OCI-LY1 (cell line): Measurements from ENCODE around the gene PCSK2.

ENCODE experiments used
- H2AFZ ChIP-seq: fragments of 200-600 bp; sonication (generic), shearing (Covaris generic); 2 replicates; pipeline ENCODE4 v1.6.0; 2014; ENCODE audit warnings: antibody characterized with exemption, mild to moderate bottlenecking, low read length
- H3F3A ChIP-seq: fragments of 200-600 bp; sonication (generic), shearing (Covaris generic); 2 replicates; pipeline ENCODE4 v1.6.0; 2014; ENCODE audit warnings: mild to moderate bottlenecking, antibody characterized with exemption, low read length, moderate library complexity; ENCODE audit not compliant: insufficient read depth
- H3K27ac ChIP-seq: fragments of 200-600 bp; sonication (generic); 2 replicates; pipeline ENCODE4 v1.5.1; 2014; ENCODE audit warnings: low read length, mixed run types, mild to moderate bottlenecking, low read depth; ENCODE audit not compliant: poor library complexity, severe bottlenecking
- H3K27me3 ChIP-seq: fragments of 200-600 bp; sonication (generic); 2 replicates; pipeline ENCODE4 v1.6.0; 2014; ENCODE audit warnings: antibody characterized with exemption, mild to moderate bottlenecking, low read length, moderate library complexity; ENCODE audit not compliant: insufficient read depth
- H3K36me3 ChIP-seq: fragments of 200-600 bp; sonication (generic); 2 replicates; pipeline ENCODE4 v1.6.1; 2014; ENCODE audit warnings: mild to moderate bottlenecking, antibody characterized with exemption, low read length, moderate library complexity, mixed read lengths; ENCODE audit not compliant: insufficient read depth
- H3K4me1 ChIP-seq: fragments of 200-600 bp; sonication (generic); 2 replicates; pipeline ENCODE4 v1.5.1; 2014; ENCODE audit warnings: mild to moderate bottlenecking, low read length, moderate library complexity; ENCODE audit not compliant: insufficient read depth, severe bottlenecking
- H3K4me2 ChIP-seq: fragments of 200-600 bp; sonication (generic), shearing (Covaris generic); 2 replicates; pipeline ENCODE4 v1.6.1; 2014; ENCODE audit warnings: low read length
- H3K4me3 ChIP-seq: fragments of 200-600 bp; sonication (generic); 2 replicates; pipeline ENCODE4 v1.5.1; 2014; ENCODE audit warnings: low read length, low read depth, mild to moderate bottlenecking, mixed read lengths; ENCODE audit not compliant: poor library complexity, severe bottlenecking
- H3K79me2 ChIP-seq: fragments of 200-600 bp; shearing (Covaris generic); 2 replicates; pipeline ENCODE4 v1.6.1; 2016; ENCODE audit warnings: mixed run types, low read length, mixed read lengths; ENCODE audit not compliant: insufficient read depth
- H3K9ac ChIP-seq: fragments of 200-600 bp; sonication (generic), shearing (Covaris generic); 2 replicates; pipeline ENCODE4 v1.6.1; 2014; ENCODE audit warnings: mild to moderate bottlenecking, low read length, mixed read lengths
- H3K9me2 ChIP-seq: fragments of 200-600 bp; sonication (generic), shearing (Covaris generic); 2 replicates; pipeline ENCODE4 v1.6.1; 2014; ENCODE audit warnings: low read depth, mild to moderate bottlenecking, low read length, mixed read lengths
- H3K9me3 ChIP-seq: fragments of 200-600 bp; shearing (Covaris generic); 2 replicates; pipeline ENCODE4 v1.6.1; 2014; ENCODE audit warnings: low read length, mixed read lengths
- H4K20me1 ChIP-seq: fragments of 200-600 bp; sonication (generic), shearing (Covaris generic); 2 replicates; pipeline ENCODE4 v1.6.0; 2016; ENCODE audit warnings: mild to moderate bottlenecking, low read length; ENCODE audit not compliant: insufficient read depth
- CTCF ChIP-seq: fragments of 200-600 bp; sonication (generic), shearing (Covaris generic); IDR thresholded peaks from 2 replicates; pipeline ENCODE4 v1.5.1; 2017; ENCODE audit warnings: mild to moderate bottlenecking, antibody characterized with exemption, low read length, moderate library complexity, mixed read lengths
- EZH2 ChIP-seq: fragments of 200-600 bp; sonication (generic), shearing (Covaris generic); IDR thresholded peaks from 2 replicates; pipeline ENCODE4 v1.8.0; 2017; ENCODE audit warnings: borderline replicate concordance, mixed run types, mild to moderate bottlenecking, antibody characterized with exemption, low read length, moderate library complexity, mixed read lengths

PCSK2 gene

GRCh38 chr20:17357238-17357637 lies 130.4 kb downstream of the PCSK2 start:
- Histone ChIP-seq H3K36me3 (no peaks in the 10 kb centered on the region), H3K27me3 (no peaks in the 10 kb centered on the region), H3K4me1 (no peaks in the 10 kb centered on the region), H3K27ac (no peak overlapping the region), H3F3A (no peaks in the 10 kb centered on the region), H3K4me2 (no peak overlapping the region), H3K4me3 (no peak overlapping the region), H2AFZ (no peak overlapping the region), H3K79me2 (no peaks in the 10 kb centered on the region), H3K9ac (no peak overlapping the region), H3K9me3 (no peaks in the 10 kb centered on the region), H3K9me2 (no peaks in the 10 kb centered on the region), H4K20me1 (no peaks in the 10 kb centered on the region)
- no peak for TF ChIP-seq EZH2
- no peak for TF ChIP-seq CTCF

- H4K20me1 ChIP-seq: no peaks in the 10 kb centered on the region
- no peak overlapping the region for H3K27ac ChIP-seq
- no peaks in the 10 kb centered on the region for H3K36me3 ChIP-seq
- H3K9me3 ChIP-seq: no peaks in the 10 kb centered on the region
- H3K79me2 ChIP-seq: no peaks in the 10 kb centered on the region
- no peaks in the 10 kb centered on the region for H3K27me3 ChIP-seq
- H3K4me1 ChIP-seq: no peaks in the 10 kb centered on the region
- no peaks in the 10 kb centered on the region for H3F3A ChIP-seq
- H3K4me3 ChIP-seq: no peak overlapping the region
- no peak overlapping the region for H2AFZ ChIP-seq
- TF ChIP-seq EZH2: no peak
- no peak for TF ChIP-seq CTCF
- H3K4me2 ChIP-seq: no peak overlapping the region
- no peak overlapping the region for H3K9ac ChIP-seq
- H3K9me2 ChIP-seq: no peaks in the 10 kb centered on the region
Measured at GRCh38 chr20:17358854-17359253, 132.0 kb downstream of the PCSK2 start.

- H3F3A ChIP-seq: no peaks in the 10 kb centered on the region
- H3K9ac ChIP-seq: no peak overlapping the region
- no peak overlapping the region for H3K4me3 ChIP-seq
- TF ChIP-seq EZH2 (no peak), CTCF (no peak)
- no peaks in the 10 kb centered on the region for H3K9me2 ChIP-seq
- no peaks in the 10 kb centered on the region for H4K20me1 ChIP-seq
- H3K36me3 ChIP-seq: no peaks in the 10 kb centered on the region
- no peak overlapping the region for H3K4me2 ChIP-seq
- no peaks in the 10 kb centered on the region for H3K9me3 ChIP-seq
- no peak overlapping the region for H3K27ac ChIP-seq
- no peaks in the 10 kb centered on the region for H3K4me1 ChIP-seq
- no peaks in the 10 kb centered on the region for H3K27me3 ChIP-seq
- H3K79me2 ChIP-seq: no peaks in the 10 kb centered on the region
- no peak overlapping the region for H2AFZ ChIP-seq
Measured at GRCh38 chr20:17364681-17365080, 137.8 kb downstream of the PCSK2 start.
